K562 (cell line): ENCODE measurements around the gene EHD2. TPM values are rescaled to one million over a fixed set of nuclear protein-coding genes. Genes with fewer than 3 reads are reported as not detected.

ENCODE experiments used
- FOS ChIP-seq: IDR thresholded peaks from 3 replicates; pipeline ENCODE4 v1.6.1; 2011; ENCODE audit not compliant: insufficient read length; ENCODE audit errors: extremely low read depth
- GATAD2B ChIP-seq: fragments of 450-650 bp; IDR thresholded peaks from 2 replicates; pipeline ENCODE4 v1.6.1; 2017; ENCODE audit warnings: mild to moderate bottlenecking, borderline replicate concordance
- HDGF ChIP-seq: fragments of 450-650 bp; IDR thresholded peaks from 2 replicates; pipeline ENCODE4 v1.6.1; 2016
- HMG20B ChIP-seq: fragments of 250-450 bp; sonication (Bioruptor Pico); IDR thresholded peaks from 2 replicates; pipeline ENCODE4 v1.5.0; 2021; ENCODE audit warnings: mild to moderate bottlenecking
- MAFF ChIP-seq: IDR thresholded peaks from 2 replicates; pipeline ENCODE4 v1.6.1; 2012; ENCODE audit warnings: low read length, improper control_type of control experiment
- MAFK ChIP-seq: IDR thresholded peaks from 2 replicates; pipeline ENCODE4 v1.6.1; 2011; ENCODE audit warnings: low read length, improper control_type of control experiment
- MEIS2 ChIP-seq: fragments of 450-650 bp; IDR thresholded peaks from 2 replicates; pipeline ENCODE4 v1.6.1; 2014; ENCODE audit warnings: mild to moderate bottlenecking; ENCODE audit not compliant: partially characterized antibody
- NBN ChIP-seq: fragments of 450-650 bp; IDR thresholded peaks from 2 replicates; pipeline ENCODE4 v1.6.1; 2016; ENCODE audit warnings: low read depth, mild to moderate bottlenecking
- PCBP1 ChIP-seq: fragments of 200-400 bp; formaldehyde crosslinking; IDR thresholded peaks from 2 replicates; pipeline ENCODE4 v1.6.1; 2018; ENCODE audit warnings: mild to moderate bottlenecking, low read depth, low read length; ENCODE audit not compliant: poor library complexity, severe bottlenecking
- SAP30 ChIP-seq: fragments of 200-600 bp; sonication (generic); IDR thresholded peaks from 2 replicates; pipeline ENCODE4 v1.6.1; 2012; ENCODE audit warnings: borderline replicate concordance, low read depth, mild to moderate bottlenecking, moderate library complexity, low read length, control low read depth, inconsistent platforms; ENCODE audit not compliant: insufficient read depth, poor library complexity, severe bottlenecking
- SETDB1 ChIP-seq: IDR thresholded peaks from one replicate; pipeline ENCODE4 v1.6.1; 2012; ENCODE audit warnings: low read length, control low read depth, inconsistent platforms
- ZNF165 ChIP-seq: fragments of 250-450 bp; sonication (Bioruptor Pico); IDR thresholded peaks from 2 replicates; pipeline ENCODE4 v1.4.0; 2020; ENCODE audit warnings: borderline replicate concordance
- ZNF232 ChIP-seq: sonication (generic); formaldehyde crosslinking; IDR thresholded peaks from 2 replicates; pipeline ENCODE4 v1.8.0; 2022; ENCODE audit warnings: mild to moderate bottlenecking, missing genetic modification reagents
- ZNF717 ChIP-seq: fragments of 250-450 bp; sonication (Bioruptor Pico); IDR thresholded peaks from 2 replicates; pipeline ENCODE4 v1.5.0; 2021
- polyA plus RNA-seq, 8 experiments: library from polyadenylated mRNA; depleted of rRNA in 4 of 8; stranded (reverse) in 5 of 8; unstranded in 3 of 8; fragments of >200 nt; fragmentation: Nextera tagmentation in 2 of 8; fragmentation: Illumina TruSeq in 1 of 8; extraction: Ambion mirVana in 2 of 8; extraction: Trizol in 1 of 8; gene quantifications; 2 replicates each; pipeline versions ENCODE4 v1.2.1 to v1.2.3, GENCODE V29; 2011 to 2014; ENCODE audit warnings: inconsistent platforms in 1 of 8, missing spikeins in 1 of 8
- total RNA-seq, 7 experiments: library from RNA; depleted of rRNA in 6 of 7; stranded (reverse); fragments of >200 nt in 6 of 7; fragmentation: Illumina TruSeq in 2 of 7; extraction: Trizol in 2 of 7; gene quantifications; 2 replicates each; pipeline versions ENCODE4 v1.2.1 to v1.2.3, GENCODE V29; 2011 to 2021; ENCODE audit warnings: low replicate concordance in 1 of 7
- TF ChIP-seq, protein P1 (sequence below): fragments of 150-350 bp; conservative IDR thresholded peaks from 2 replicates; pipeline ENCODE4 v1.6.1; 2014; ENCODE audit warnings: low read length
- TF ChIP-seq, protein P2 (sequence below): fragments of 450-650 bp; formaldehyde crosslinking; IDR thresholded peaks from 2 replicates; pipeline ENCODE4 v1.4.0; 2020; ENCODE audit warnings: mild to moderate bottlenecking, moderate library complexity
- TF ChIP-seq, protein P3 (sequence below): fragments of 450-650 bp; formaldehyde crosslinking; IDR thresholded peaks from 2 replicates; pipeline ENCODE4 v1.4.0; 2022; ENCODE audit warnings: missing genetic modification characterization
- TF ChIP-seq, protein P4 (sequence below), 2 experiments: fragments of 450-650 bp in 1 of 2; IDR thresholded peaks; 2 replicates each; pipeline ENCODE4 v1.6.1; 2011 to 2017; ENCODE audit warnings: low read depth in 2 of 2, antibody characterized with exemption in 1 of 2, borderline replicate concordance in 1 of 2, low read length in 1 of 2, mild to moderate bottlenecking in 1 of 2, mixed read lengths in 1 of 2; ENCODE audit not compliant: control insufficient read depth in 1 of 2

The EHD2 gene
- total and polyA plus RNA-seq, 9 of the 15 experiments (the other 6 are each of a cell fraction or from before 2014, with no cell fraction given), result 1.7 to 32.2 (median 3.0) TPM

DNA sequence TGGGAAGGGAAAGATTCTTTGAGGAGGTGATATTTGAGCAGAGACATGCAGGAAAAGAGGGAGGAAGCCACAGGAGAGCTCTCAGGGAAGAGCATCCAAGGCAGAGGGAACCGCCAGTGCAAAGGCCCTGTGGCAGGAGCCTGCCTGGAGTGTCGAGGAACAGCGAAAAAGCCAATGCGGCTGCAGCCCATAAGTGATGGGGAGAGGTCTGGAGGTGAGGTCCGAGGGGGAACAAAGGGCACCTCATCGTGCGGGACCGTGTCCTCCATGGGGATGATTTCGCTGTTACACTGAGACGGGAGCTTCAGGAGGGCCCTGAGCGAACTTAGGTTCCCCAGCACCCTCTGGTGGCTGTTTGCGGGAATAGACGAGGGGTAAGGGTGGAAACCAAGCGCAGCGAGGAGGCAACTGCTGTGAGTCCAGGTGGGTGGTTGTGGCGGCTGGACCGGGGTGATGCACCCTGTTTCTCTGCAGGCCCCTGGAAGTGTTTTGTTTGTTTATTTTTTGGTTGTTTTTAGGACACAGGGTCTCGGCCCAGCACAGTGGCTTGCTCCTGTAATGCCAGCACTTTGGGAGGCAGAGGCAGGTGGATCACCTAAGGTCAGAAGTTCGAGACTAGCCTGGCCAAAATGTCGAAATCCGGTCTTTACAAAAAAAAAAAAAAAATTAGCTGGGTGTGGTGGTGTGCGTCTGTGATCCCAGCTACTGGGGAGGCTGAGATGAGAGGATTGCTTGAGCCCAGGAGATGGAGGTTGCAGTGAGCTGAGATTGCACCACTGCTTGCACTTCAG lies 5.9 kb upstream of the EHD2 start (continued):
- TF ChIP-seq NBN (no peak), ZNF717 (no peak), FOS (no peak), PCBP1 (no peak), GATAD2B (no peak), MEIS2 (no peak), SETDB1 (no peak), ZNF165 (CRISPR knock-in tag) (no peak), HMG20B (CRISPR knock-in tag) (no peak), SAP30 (no peak), ZNF232 (CRISPR knock-in tag) (no peak), MAFK (no peak), HDGF (0 out of 2 replicates have a peak, but pooled peaks have one; percentile 53), MAFF (no peak)
- TF ChIP-seq, protein P1, sequence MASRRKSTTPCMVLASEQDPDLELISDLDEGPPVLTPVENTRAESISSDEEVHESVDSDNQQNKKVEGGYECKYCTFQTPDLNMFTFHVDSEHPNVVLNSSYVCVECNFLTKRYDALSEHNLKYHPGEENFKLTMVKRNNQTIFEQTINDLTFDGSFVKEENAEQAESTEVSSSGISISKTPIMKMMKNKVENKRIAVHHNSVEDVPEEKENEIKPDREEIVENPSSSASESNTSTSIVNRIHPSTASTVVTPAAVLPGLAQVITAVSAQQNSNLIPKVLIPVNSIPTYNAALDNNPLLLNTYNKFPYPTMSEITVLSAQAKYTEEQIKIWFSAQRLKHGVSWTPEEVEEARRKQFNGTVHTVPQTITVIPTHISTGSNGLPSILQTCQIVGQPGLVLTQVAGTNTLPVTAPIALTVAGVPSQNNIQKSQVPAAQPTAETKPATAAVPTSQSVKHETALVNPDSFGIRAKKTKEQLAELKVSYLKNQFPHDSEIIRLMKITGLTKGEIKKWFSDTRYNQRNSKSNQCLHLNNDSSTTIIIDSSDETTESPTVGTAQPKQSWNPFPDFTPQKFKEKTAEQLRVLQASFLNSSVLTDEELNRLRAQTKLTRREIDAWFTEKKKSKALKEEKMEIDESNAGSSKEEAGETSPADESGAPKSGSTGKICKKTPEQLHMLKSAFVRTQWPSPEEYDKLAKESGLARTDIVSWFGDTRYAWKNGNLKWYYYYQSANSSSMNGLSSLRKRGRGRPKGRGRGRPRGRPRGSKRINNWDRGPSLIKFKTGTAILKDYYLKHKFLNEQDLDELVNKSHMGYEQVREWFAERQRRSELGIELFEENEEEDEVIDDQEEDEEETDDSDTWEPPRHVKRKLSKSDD, result 0 out of 2 replicates have a peak, but pooled peaks have one; percentile 30
- TF ChIP-seq, protein P2, sequence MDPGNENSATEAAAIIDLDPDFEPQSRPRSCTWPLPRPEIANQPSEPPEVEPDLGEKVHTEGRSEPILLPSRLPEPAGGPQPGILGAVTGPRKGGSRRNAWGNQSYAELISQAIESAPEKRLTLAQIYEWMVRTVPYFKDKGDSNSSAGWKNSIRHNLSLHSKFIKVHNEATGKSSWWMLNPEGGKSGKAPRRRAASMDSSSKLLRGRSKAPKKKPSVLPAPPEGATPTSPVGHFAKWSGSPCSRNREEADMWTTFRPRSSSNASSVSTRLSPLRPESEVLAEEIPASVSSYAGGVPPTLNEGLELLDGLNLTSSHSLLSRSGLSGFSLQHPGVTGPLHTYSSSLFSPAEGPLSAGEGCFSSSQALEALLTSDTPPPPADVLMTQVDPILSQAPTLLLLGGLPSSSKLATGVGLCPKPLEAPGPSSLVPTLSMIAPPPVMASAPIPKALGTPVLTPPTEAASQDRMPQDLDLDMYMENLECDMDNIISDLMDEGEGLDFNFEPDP (CRISPR knock-in tag), result no peak
- TF ChIP-seq, protein P3, sequence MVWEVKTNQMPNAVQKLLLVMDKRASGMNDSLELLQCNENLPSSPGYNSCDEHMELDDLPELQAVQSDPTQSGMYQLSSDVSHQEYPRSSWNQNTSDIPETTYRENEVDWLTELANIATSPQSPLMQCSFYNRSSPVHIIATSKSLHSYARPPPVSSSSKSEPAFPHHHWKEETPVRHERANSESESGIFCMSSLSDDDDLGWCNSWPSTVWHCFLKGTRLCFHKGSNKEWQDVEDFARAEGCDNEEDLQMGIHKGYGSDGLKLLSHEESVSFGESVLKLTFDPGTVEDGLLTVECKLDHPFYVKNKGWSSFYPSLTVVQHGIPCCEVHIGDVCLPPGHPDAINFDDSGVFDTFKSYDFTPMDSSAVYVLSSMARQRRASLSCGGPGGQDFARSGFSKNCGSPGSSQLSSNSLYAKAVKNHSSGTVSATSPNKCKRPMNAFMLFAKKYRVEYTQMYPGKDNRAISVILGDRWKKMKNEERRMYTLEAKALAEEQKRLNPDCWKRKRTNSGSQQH (CRISPR knock-in tag), result no peak
- TF ChIP-seq, protein P4, sequence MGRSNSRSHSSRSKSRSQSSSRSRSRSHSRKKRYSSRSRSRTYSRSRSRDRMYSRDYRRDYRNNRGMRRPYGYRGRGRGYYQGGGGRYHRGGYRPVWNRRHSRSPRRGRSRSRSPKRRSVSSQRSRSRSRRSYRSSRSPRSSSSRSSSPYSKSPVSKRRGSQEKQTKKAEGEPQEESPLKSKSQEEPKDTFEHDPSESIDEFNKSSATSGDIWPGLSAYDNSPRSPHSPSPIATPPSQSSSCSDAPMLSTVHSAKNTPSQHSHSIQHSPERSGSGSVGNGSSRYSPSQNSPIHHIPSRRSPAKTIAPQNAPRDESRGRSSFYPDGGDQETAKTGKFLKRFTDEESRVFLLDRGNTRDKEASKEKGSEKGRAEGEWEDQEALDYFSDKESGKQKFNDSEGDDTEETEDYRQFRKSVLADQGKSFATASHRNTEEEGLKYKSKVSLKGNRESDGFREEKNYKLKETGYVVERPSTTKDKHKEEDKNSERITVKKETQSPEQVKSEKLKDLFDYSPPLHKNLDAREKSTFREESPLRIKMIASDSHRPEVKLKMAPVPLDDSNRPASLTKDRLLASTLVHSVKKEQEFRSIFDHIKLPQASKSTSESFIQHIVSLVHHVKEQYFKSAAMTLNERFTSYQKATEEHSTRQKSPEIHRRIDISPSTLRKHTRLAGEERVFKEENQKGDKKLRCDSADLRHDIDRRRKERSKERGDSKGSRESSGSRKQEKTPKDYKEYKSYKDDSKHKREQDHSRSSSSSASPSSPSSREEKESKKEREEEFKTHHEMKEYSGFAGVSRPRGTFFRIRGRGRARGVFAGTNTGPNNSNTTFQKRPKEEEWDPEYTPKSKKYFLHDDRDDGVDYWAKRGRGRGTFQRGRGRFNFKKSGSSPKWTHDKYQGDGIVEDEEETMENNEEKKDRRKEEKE (IDR thresholded peaks at IDR 0.05; ENCODE audit: borderline replicate concordance in 1 of 2, control insufficient read depth in 1 of 2, low read depth in 2 of 2, low read length in 1 of 2), result no peak
